Measurements from ENCODE around the gene SH3GLB2.

DNA sequence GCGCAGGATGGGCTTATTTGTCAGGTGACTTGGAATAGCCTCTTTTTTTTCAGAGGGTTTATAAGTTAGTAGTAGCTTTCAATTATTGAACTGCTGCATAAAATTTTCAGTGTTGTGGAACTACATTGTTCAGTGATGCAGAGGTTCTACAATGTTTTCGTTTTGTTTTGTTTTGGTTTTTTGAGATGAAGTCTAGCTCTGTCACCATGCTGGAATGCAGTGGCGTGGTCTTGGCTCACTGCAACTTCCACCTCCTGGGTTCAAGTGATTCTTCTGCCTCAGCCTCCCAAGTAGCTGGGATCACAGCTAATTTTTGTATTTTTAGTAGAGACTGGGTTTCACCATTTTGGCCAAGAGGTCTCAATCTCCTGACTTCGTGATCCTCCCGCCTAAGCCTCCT lies 58.6 kb downstream of the SH3GLB2 start:
- no peak for TF ChIP-seq TAF1 (IDR thresholded peaks at IDR 0.05; ENCODE audit: borderline replicate concordance, insufficient read depth, low read length)
- TF ChIP-seq, protein P1, sequence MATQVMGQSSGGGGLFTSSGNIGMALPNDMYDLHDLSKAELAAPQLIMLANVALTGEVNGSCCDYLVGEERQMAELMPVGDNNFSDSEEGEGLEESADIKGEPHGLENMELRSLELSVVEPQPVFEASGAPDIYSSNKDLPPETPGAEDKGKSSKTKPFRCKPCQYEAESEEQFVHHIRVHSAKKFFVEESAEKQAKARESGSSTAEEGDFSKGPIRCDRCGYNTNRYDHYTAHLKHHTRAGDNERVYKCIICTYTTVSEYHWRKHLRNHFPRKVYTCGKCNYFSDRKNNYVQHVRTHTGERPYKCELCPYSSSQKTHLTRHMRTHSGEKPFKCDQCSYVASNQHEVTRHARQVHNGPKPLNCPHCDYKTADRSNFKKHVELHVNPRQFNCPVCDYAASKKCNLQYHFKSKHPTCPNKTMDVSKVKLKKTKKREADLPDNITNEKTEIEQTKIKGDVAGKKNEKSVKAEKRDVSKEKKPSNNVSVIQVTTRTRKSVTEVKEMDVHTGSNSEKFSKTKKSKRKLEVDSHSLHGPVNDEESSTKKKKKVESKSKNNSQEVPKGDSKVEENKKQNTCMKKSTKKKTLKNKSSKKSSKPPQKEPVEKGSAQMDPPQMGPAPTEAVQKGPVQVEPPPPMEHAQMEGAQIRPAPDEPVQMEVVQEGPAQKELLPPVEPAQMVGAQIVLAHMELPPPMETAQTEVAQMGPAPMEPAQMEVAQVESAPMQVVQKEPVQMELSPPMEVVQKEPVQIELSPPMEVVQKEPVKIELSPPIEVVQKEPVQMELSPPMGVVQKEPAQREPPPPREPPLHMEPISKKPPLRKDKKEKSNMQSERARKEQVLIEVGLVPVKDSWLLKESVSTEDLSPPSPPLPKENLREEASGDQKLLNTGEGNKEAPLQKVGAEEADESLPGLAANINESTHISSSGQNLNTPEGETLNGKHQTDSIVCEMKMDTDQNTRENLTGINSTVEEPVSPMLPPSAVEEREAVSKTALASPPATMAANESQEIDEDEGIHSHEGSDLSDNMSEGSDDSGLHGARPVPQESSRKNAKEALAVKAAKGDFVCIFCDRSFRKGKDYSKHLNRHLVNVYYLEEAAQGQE (IDR thresholded peaks at IDR 0.05; ENCODE audit: insufficient read depth in 1 of 2, low read depth in 2 of 2, low read length in 2 of 2) = no peak
- no peak for TF ChIP-seq POLR2AphosphoS5 (IDR thresholded peaks at IDR 0.05; ENCODE audit: low read depth, low read length)

Measured in PFSK-1 (cell line).